Muscle of back (tissue), 11 donors: Measurements from ENCODE around the gene SCAMP5. TPM values are rescaled to one million over a fixed set of nuclear protein-coding genes. Genes with fewer than 3 reads are reported as not detected.

Source experiments
- DNase-seq, 3 donors: peaks; one replicate each; pipeline versions ENCODE4 v3.0.0 to v3.0.0-alpha.2; 2013
- polyA plus RNA-seq, 10 donors: library from polyadenylated mRNA; unstranded; fragments of 120-200 nt; gene quantifications; one replicate each; pipeline ENCODE4 v1.2.1, GENCODE V29; 2013; ENCODE audit not compliant: insufficient read length in 10 of 10

SCAMP5 gene
- polyA plus RNA-seq, 10 donors = 2.8 to 7.5 (median 4.9) TPM

DNA sequence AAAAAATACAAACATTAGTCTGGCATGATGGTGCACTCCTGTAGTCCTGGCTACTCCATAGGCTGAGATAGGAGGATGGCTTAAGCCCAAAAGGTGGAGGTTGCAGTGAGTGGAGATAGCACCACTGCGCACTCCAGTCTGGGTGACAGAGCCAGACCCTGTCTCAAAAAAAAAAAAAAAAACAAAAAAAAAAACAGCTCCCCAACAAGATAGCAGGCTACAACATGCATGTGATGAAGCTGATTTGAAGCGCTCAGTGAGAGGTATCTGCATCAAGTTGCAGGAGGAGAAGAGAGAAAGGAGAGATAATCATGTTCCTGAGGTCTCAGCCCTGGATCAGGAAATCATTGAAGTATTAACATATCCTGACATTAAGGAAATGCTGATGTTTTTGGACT lies 27.4 kb downstream of the SCAMP5 start:
- no peak for DNase-seq

- DNase-seq = peak; percentile 97 to 99 (median 97)
Observed at GRCh38 chr15:75023181-75023871, 28.0 kb downstream of the SCAMP5 start, which contains the start of gene PPCDC. Gene PPCDC (plus strand): TSS chr15:75023590. CDS start chr15:75028319, 4,729 bp downstream.

- DNase-seq = peak in 2 of 3 donors; percentile 40 to 57
Observed at GRCh38 chr15:75023872-75024636, 28.7 kb downstream of the SCAMP5 start.

DNA sequence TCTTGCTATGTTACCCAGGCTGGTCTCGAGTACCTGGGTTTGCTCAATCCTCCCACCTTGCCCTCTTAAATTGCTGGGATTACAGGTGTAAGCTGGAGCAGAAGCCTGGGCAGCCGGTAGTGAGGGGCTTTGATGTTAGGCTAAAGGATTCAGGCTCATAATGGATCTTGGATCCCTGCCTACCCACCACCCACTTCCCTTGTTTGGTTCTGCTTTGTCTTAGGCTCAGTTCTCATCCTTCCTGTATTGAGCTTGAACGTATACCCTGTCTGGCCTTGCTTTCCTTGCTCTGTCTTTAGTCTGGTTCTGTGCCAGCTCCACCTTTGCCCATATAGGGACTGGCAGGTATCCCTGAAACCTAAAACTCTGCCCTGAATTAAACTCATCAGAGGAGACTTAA lies 29.7 kb downstream of the SCAMP5 start:
- no peak for DNase-seq

- no peak for DNase-seq
Observed at GRCh38 chr15:75025548-75026260, 30.3 kb downstream of the SCAMP5 start.

GRCh38 chr15:75027551-75027950 lies 32.2 kb downstream of the SCAMP5 start:
- DNase-seq = no peak

GRCh38 chr15:75028991-75029377 lies 33.6 kb downstream of the SCAMP5 start:
- no peak for DNase-seq

GRCh38 chr15:75029378-75030022 lies 34.1 kb downstream of the SCAMP5 start:
- peak; percentile 83 to 94 (median 91) for DNase-seq

- DNase-seq = no peak
Observed at GRCh38 chr15:75030023-75030413, 34.7 kb downstream of the SCAMP5 start.

DNA sequence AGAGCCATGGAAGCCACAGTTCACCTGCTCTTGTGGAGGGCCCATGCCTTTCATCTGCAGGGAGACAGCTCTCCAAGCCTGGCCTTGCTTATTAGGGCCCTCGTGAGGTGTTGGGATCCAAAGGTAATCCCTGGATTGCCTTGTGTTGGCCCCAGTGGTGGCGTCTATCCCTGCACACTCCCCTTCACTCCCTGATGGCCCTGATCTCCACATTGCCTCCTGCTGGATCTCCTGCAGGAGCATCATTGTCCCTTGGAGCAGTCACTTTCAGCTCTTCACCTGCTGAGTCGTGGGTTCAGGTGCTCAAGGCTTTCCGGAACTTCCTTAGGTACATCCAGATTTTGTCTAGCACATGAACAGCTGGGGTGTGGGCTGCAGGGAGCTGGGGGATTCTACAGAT lies 35.1 kb downstream of the SCAMP5 start:
- DNase-seq = no peak

DNA sequence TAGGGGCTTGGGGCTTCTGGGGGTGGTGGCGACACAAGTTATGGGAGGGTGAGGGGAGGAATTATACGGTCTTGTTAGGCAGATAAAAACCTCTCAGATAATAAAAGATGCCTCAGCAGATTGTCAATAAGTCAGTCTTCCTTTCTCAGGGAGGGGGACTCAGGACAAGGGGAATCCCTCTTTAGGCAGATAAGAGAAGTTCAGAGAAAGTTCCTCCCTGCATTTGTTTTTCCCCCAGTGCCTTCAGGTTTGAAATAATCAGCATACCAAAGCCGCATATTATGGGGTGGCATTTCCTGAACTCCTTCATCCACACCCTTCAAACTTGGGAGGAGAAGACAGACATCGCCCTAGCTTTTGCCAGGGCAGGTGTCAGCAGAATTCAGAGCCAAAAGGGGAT lies 36.5 kb downstream of the SCAMP5 start:
- DNase-seq = no peak

- DNase-seq = no peak
Observed at GRCh38 chr15:75032395-75032794, 37.0 kb downstream of the SCAMP5 start.

GRCh38 chr15:75033809-75034208 lies 38.4 kb downstream of the SCAMP5 start:
- DNase-seq = no peak

- DNase-seq = no peak
Observed at GRCh38 chr15:75034615-75035014, 39.3 kb downstream of the SCAMP5 start.

GRCh38 chr15:75036212-75036616 lies 40.9 kb downstream of the SCAMP5 start:
- no peak for DNase-seq

- DNase-seq = no peak
Observed at GRCh38 chr15:75037685-75038084, 42.3 kb downstream of the SCAMP5 start.

DNA sequence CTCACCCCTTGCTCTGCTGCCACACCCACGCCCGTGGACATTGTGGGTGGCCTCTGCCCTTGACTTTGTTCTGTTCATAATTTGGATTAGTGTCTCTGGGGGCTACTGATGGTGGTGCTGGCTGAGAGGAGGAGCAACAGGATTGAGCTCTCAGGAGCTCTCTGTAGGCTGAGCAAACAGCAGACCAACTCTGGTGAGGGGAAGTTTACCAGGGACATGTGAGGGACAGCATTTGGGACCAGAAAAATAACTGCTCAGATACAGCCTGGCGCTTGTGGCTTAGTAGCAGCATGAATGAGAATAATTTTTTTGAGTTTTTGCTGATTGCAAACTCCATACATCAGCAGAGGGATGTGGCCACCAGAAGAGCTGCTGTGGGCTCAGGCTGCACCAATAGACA lies 42.9 kb downstream of the SCAMP5 start:
- no peak for DNase-seq

GRCh38 chr15:75042730-75043508 lies 47.6 kb downstream of the SCAMP5 start:
- DNase-seq = no peak

- peak; percentile 93 to 97 (median 94) for DNase-seq
Observed at GRCh38 chr15:75043509-75044257, 48.3 kb downstream of the SCAMP5 start.

GRCh38 chr15:75044258-75044878 lies 49.0 kb downstream of the SCAMP5 start:
- no peak for DNase-seq
